NCI-H748 (cell line): ENCODE results near the gene PPARA.

Experiments used
- DNase-seq: peaks from one replicate; lab custom pipeline; 2025; ENCODE audit not compliant: unreplicated experiment; lab: John Stamatoyannopoulos, UW

The PPARA gene

DNA sequence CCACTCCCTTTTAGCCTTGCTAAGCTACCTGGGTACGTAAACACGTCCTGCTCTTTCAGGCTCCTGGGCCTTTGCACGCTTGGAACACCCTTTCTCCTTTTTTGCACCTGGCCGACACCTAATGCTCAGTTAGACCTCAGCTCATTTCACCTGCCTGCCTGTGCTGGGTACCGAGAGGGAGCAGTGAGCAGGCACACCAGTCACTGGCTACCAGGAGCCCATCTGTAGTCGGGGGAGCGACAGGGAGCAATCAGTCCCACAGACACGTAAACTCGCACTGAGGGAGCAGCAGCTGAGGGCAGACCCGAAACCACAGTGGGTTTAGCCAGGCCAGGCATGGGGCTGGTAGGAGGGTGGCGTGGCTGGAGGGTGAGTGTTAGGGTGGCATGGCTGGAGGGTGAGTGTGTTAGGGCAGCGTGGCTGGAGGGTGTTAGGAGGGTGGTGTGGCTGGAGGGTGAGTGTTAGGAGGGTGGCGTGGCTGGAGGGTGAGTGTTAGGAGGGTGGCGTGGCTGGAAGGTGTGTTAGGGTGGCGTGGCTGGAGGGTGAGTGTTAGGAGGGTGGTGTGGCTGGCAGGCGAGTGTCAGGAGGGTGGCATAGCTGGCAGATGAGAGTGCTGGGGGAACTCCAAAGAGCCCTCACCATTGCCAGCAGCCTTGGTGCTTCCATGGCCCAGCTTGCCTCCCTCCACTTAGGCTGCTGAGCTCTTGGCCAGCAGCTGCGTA lies 140.0 kb downstream of the PPARA start:
- no peak for DNase-seq

DNA sequence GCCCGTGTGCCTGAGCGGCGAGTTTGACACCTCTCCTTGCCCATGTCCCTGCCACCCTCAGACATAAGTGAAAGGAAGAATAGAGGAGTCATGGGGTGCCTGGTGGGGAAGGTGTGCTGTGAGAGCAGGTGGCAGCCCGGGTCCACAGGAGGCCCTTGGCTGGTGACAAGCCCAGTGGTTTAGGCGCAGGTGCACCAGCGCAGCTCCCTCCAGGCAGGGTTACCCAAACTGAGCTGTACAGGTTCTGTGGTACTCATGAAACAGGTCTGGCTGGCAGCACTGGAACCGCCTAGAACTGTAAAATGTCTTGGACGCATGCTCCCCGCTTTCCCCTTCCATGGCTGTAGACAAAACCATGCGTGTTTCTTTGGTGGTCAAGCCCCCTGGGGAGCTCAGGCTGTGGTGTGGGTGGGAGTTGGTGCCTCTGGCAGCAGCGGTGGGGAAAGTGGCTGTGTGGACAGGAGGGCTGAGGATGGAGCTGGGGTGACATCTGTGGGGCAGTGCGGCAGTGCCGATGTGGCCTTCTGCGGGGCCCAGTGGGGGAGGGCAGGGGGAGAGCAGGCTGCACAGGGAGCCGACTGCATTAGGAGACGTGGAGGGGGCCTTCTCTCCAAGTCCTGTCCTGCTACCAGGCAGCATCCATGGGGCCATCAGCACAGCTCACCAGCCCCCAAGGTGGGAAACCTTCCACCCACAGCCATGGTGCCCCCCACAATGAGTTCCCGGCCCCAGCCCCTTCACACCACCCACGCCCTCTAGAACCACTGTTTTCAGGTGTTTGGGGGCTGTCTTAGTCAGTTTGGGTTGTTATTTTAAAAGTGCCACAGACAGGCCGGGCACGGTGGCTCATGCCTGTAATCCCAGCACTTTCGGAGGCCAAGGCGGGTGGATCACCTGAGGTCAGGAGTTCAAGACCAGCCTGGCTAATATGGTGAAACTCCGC lies 140.8 kb downstream of the PPARA start:
- DNase-seq, result no peak

DNA sequence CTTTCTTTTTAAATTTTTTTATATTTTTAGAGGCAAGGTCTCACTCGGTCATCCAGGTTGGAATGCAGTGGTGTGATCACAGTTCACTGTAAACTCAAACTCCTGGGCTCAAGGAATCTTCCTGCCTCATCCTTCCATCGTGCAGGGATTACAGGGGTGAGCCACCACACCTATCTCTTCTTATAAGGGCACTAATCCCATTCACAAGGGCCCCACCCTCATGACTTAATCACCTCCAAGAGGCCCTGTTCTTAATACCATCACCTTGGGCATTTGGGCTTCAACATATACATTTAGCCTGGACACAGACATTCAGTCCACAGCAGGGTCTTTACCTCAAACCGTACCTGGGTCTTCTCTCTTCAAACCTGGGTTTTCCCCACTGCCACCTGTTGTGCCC lies 141.8 kb downstream of the PPARA start:
- DNase-seq, result no peak

DNA sequence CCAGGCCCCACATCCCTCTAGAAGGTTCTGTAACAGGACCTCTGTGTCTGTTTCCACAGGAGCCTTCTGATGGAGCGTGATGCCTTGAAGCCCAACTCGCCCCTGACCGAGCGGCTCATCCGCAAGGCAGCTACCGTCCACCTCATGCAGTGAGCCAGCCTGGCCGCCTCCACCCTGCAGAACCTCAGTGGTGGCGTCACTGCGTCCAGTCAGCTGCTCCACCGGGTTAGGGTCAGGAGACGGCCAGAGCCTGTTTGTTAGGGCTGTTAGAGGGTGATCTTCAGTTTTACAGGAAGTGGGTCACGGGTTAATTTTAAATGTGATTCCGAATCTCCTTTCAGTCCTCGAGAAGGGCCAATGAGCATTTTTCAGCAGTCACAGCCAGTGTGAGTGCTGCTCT lies 142.4 kb downstream of the PPARA start:
- no peak for DNase-seq
